Measurements from ENCODE around the gene C19orf25. TPM values are rescaled to one million over a fixed set of nuclear protein-coding genes. Genes with fewer than 3 reads are reported as not detected.

C19orf25 gene
- total RNA-seq, 2 experiments from 2014 or later = 48.0 to 51.2 TPM

- H3K9me3 Mint-ChIP-seq = no peaks in the 10 kb centered on the region
- H3K4me3 Mint-ChIP-seq = no peak overlapping the region
- POLR2A ChIA-PET = interaction anchor here (0.9 to 1.4 kb wide), 2 partner anchors 17 to 18 kb away, joined by 3 to 5 read pairs; partner anchors contain the start of gene PCSK4
- DNase-seq (no peak), ATAC-seq (ENCODE audit: low read depth) (no peak)
- no peaks in the 10 kb centered on the region for H3K36me3 Mint-ChIP-seq
- H3K27ac Mint-ChIP-seq = no peak overlapping the region
- peaks cover 12% of the 10 kb centered on the region for H3K27me3 Mint-ChIP-seq
- peaks cover 6% of the 10 kb centered on the region for H3K4me1 Mint-ChIP-seq
These were observed 6.6 kb downstream of the C19orf25 start for GRCh38 chr19:1472231-1473084.

- DNase-seq (no peak), ATAC-seq (ENCODE audit: low read depth) (no peak)
- POLR2A ChIA-PET = interaction anchor here (0.9 to 1.4 kb wide), 2 partner anchors 16 to 18 kb away, joined by 3 to 5 read pairs; partner anchors contain the start of gene PCSK4
- H3K9me3 Mint-ChIP-seq = no peaks in the 10 kb centered on the region
- H3K36me3 Mint-ChIP-seq = no peaks in the 10 kb centered on the region
- no peak overlapping the region for H3K4me3 Mint-ChIP-seq
- peaks cover 3% of the 10 kb centered on the region for H3K4me1 Mint-ChIP-seq
- H3K27ac Mint-ChIP-seq = no peak overlapping the region
- H3K27me3 Mint-ChIP-seq = peaks cover 14% of the 10 kb centered on the region
These were observed 7.4 kb downstream of the C19orf25 start for GRCh38 chr19:1471515-1472160.

DNA sequence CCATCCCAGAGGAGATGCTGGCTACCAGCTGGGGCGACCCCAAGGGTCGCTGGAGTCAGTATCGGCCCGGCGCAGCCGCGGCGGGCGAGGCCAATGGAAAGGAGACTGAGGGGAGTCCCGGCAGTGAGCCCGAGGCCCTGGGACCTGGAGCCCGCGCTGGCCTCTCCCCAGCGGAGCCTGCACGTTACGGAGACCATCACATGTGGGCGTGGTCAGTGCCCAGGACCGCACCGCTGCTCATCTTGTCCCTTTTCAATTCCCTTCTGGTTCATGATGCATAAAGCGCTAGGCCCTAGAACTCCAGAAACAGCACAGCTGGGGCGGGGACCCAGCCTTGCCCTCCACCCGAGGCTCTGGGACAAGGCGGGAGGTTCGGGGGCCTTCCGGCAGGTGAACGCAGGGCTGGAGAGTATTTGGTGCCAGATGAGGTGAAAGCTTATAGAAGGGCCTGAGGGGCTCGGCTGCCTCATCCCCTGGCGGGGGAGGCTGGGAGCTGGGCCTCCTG lies 8.0 kb downstream of the C19orf25 start:
- POLR2A ChIA-PET = interaction anchor here (0.9 to 1.4 kb wide), 3 partner anchors 15 to 21 kb away, joined by 3 to 5 read pairs (median 3); partner anchors contain the start of gene PCSK4
- Mint-ChIP-seq H3K4me1 (peaks cover 3% of the 10 kb centered on the region), H3K9me3 (no peaks in the 10 kb centered on the region), H3K27ac (no peak overlapping the region), H3K27me3 (peaks cover 15% of the 10 kb centered on the region), H3K4me3 (peak overlapping the region; percentile 51), H3K36me3 (no peaks in the 10 kb centered on the region)
- DNase-seq (no peak), ATAC-seq (ENCODE audit: low read depth) (peak; percentile 38)

DNA sequence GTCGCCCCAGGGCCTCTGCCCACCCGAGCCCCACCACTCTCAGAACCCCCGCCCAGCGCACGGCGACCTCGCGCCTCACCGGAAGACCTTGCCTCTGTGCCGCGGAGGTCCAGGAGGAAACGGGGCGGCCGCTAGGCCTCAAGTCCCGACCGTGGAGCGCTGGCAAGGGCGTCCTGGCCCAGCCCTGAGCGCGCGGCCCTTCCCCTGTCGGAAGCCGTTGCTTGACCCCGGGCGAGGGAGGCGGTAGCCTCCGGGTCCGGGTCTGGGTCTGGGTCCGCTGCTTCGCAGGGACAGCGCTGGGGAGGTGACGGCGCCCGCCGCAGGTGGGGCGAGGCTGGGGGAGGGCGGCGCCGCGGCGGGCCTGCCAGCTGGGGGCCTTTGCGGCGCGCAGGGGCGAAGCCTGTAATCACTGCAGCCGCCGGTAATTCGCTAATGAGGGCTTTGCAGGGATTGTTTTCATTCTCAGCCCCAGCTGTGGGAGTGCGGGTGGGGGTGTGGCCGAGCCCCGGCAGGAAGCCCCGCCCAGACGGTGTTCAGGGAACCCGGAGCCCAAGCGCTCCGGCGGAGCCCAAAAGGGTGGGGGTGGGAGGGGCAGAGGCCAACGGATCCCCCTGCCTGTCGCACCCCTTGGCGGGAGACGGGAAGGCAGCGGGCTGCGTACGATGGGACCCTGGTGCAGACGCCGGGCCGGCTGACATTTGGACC lies 8.6 kb downstream of the C19orf25 start:
- peaks cover 3% of the 10 kb centered on the region for H3K4me1 Mint-ChIP-seq
- peaks cover 15% of the 10 kb centered on the region for H3K27me3 Mint-ChIP-seq
- H3K4me3 Mint-ChIP-seq = peak overlapping the region; percentile 61
- ATAC-seq (ENCODE audit: low read depth) = peak; percentile 66
- H3K36me3 Mint-ChIP-seq = no peaks in the 10 kb centered on the region
- H3K9me3 Mint-ChIP-seq = no peaks in the 10 kb centered on the region
- POLR2A ChIA-PET = interaction anchor here (1.0 kb wide), 1 partner anchor 21 kb away, joined by 3 read pairs; no protein-coding TSS in a partner anchor
- DNase-seq = peak; percentile 79
- H3K27ac Mint-ChIP-seq = no peak overlapping the region

DNA sequence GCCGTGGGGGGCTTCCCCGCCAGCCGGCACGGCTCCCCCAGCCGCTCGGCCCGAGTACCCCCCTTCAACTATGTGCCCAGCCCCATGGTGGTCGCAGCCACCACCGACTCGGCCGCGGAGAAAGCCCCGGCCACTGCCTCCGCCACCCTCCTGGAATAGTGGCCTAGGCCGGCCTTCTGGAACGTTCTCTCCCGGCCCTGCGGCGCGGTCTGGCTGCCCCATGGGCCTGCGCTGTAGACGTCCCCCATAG lies 9.0 kb downstream of the C19orf25 start:
- peak overlapping the region; percentile 77 for H3K27ac Mint-ChIP-seq
- POLR2A ChIA-PET = interaction anchor here (1.0 kb wide), 1 partner anchor 22 kb away, joined by 3 read pairs; no protein-coding TSS in a partner anchor

DNA sequence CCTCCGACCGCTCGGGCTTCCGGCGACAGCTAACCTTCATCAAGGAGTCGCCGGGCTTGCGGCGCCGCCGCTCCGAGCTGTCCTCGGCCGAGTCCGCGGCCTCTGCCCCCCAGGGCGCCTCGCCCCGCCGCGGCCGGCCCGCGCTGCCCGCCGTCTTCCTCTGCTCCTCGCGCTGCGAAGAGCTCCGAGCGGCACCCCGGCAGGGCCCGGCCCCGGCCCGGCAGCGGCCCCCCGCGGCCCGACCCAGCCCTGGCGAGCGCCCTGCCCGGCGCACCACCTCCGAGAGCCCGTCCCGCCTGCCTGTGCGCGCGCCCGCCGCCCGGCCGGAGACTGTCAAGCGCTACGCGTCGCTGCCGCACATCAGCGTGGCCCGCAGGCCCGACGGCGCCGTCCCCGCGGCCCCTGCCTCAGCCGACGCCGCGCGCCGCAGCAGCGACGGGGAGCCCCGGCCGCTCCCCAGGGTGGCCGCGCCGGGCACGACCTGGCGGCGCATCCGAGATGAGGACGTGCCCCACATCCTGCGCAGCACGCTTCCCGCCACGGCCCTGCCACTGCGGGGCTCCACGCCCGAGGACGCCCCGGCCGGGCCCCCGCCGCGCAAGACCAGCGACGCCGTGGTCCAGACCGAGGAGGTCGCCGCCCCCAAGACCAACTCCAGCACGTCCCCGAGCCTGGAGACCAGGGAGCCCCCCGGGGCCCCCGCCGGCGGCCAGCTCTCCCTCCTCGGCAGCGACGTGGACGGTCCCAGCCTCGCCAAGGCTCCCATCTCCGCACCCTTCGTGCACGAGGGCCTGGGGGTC lies 9.6 kb downstream of the C19orf25 start:
- Mint-ChIP-seq H3K27ac (no peak overlapping the region), H3K9me3 (no peaks in the 10 kb centered on the region), H3K4me3 (no peak overlapping the region), H3K27me3 (peaks cover 15% of the 10 kb centered on the region), H3K36me3 (no peaks in the 10 kb centered on the region), H3K4me1 (peaks cover 3% of the 10 kb centered on the region)
- ATAC-seq (ENCODE audit: low read depth) (peak; percentile 23), DNase-seq (peak; percentile 66)
- POLR2A ChIA-PET = interaction anchor here (1.0 to 1.5 kb wide), 3 partner anchors 8 to 25 kb away, joined by 3 to 4 read pairs (median 3); partner anchors contain the start of gene REEP6

More for the DNA sequence above, 9.0 kb downstream of the C19orf25 start:
- DNase-seq (no peak), ATAC-seq (ENCODE audit: low read depth) (no peak)
- Mint-ChIP-seq H3K9me3 (no peaks in the 10 kb centered on the region), H3K4me3 (peak overlapping the region; percentile 61), H3K36me3 (no peaks in the 10 kb centered on the region), H3K4me1 (peaks cover 3% of the 10 kb centered on the region), H3K27me3 (peaks cover 15% of the 10 kb centered on the region)

- Mint-ChIP-seq H3K27ac (no peak overlapping the region), H3K27me3 (peaks cover 15% of the 10 kb centered on the region), H3K36me3 (no peaks in the 10 kb centered on the region), H3K4me3 (peak overlapping the region; percentile 22), H3K9me3 (no peaks in the 10 kb centered on the region), H3K4me1 (peaks cover 3% of the 10 kb centered on the region)
- peak; percentile 62 for DNase-seq
- no peak for ATAC-seq (ENCODE audit: low read depth)
- POLR2A ChIA-PET = interaction anchor here (1.0 to 1.5 kb wide), 3 partner anchors 9 to 24 kb away, joined by 3 to 4 read pairs (median 3); partner anchors contain the start of gene REEP6
These were observed 10.2 kb downstream of the C19orf25 start for GRCh38 chr19:1468821-1469254.

- Mint-ChIP-seq H3K9me3 (no peaks in the 10 kb centered on the region), H3K4me1 (peaks cover 3% of the 10 kb centered on the region), H3K27me3 (peaks cover 15% of the 10 kb centered on the region), H3K36me3 (no peaks in the 10 kb centered on the region), H3K27ac (no peak overlapping the region), H3K4me3 (no peak overlapping the region)
- DNase-seq (no peak), ATAC-seq (ENCODE audit: low read depth) (no peak)
- POLR2A ChIA-PET = interaction anchor here (1.0 to 1.5 kb wide), 3 partner anchors 9 to 24 kb away, joined by 3 to 4 read pairs (median 3); partner anchors contain the start of gene REEP6
These were observed 10.7 kb downstream of the C19orf25 start for GRCh38 chr19:1468274-1468820.

DNA sequence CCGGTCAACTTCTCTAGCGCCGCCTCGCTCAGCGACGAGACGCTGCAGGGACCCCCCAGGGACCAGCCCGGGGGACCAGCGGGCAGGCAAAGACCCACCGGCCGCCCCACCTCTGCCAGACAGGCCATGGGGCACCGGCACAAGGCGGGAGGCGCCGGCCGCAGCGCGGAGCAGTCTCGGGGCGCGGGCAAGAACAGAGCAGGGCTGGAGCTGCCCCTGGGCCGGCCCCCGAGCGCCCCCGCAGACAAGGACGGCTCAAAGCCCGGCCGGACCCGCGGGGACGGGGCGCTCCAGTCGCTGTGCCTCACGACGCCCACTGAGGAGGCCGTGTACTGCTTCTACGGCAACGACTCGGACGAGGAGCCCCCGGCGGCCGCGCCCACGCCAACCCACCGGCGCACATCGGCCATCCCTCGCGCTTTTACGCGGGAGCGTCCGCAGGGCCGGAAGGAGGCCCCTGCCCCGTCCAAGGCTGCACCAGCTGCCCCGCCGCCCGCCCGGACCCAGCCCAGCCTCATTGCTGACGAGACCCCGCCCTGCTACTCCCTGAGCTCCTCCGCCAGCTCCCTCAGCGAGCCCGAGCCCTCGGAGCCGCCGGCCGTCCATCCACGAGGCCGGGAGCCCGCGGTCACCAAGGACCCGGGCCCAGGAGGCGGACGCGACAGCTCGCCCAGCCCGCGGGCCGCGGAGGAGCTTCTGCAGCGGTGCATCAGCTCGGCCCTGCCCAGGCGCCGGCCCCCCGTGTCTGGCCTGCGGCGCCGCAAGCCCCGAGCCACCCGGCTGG lies 11.3 kb downstream of the C19orf25 start:
- H3K27ac Mint-ChIP-seq = no peak overlapping the region
- no peak for ATAC-seq (ENCODE audit: low read depth)
- H3K27me3 Mint-ChIP-seq = peaks cover 15% of the 10 kb centered on the region
- H3K4me1 Mint-ChIP-seq = peaks cover 3% of the 10 kb centered on the region
- POLR2A ChIA-PET = interaction anchor here (1.2 to 1.3 kb wide), 2 partner anchors 8 to 24 kb away, joined by 3 to 4 read pairs; partner anchors contain the start of gene REEP6
- no peaks in the 10 kb centered on the region for H3K36me3 Mint-ChIP-seq
- no peaks in the 10 kb centered on the region for H3K9me3 Mint-ChIP-seq
- no peak for DNase-seq
- H3K4me3 Mint-ChIP-seq = no peak overlapping the region

DNA sequence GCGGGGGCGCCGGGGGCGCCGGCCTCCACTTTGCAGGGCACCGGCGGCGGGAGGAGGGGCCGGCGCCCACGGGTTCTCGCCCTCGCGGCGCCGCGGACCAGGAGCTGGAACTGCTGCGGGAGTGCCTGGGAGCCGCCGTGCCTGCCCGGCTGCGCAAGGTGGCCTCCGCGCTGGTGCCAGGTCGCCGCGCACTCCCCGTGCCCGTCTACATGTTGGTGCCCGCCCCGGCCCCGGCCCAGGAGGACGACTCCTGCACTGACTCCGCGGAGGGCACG lies 11.9 kb downstream of the C19orf25 start:
- POLR2A ChIA-PET = interaction anchor here (1.2 to 1.3 kb wide), 2 partner anchors 8 to 24 kb away, joined by 3 to 4 read pairs; partner anchors contain the start of gene REEP6
- DNase-seq (no peak), ATAC-seq (ENCODE audit: low read depth) (no peak)
- Mint-ChIP-seq H3K9me3 (no peaks in the 10 kb centered on the region), H3K4me1 (peaks cover 3% of the 10 kb centered on the region), H3K27me3 (peaks cover 15% of the 10 kb centered on the region), H3K4me3 (no peak overlapping the region), H3K27ac (no peak overlapping the region), H3K36me3 (no peaks in the 10 kb centered on the region)

DNA sequence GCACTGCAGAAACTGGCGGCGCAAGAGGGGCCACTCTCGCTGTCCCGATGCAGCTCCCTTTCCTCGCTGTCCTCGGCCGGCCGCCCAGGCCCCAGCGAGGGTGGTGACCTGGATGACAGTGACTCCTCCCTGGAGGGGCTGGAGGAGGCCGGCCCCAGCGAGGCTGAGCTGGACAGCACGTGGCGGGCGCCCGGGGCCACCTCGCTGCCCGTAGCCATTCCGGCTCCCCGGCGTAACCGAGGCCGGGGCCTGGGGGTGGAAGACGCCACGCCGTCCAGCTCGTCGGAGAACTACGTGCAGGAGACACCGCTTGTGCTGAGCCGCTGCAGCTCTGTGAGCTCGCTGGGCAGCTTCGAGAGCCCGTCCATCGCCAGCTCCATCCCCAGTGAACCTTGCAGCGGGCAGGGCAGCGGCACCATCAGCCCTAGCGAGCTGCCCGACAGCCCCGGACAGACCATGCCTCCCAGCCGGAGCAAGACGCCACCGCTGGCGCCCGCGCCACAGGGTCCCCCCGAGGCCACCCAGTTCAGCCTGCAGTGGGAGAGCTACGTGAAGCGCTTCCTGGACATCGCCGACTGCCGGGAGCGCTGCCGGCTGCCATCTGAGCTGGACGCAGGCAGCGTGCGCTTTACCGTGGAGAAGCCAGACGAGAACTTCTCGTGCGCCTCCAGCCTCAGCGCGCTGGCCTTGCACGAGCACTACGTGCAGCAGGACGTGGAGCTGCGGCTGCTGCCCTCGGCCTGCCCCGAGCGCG lies 12.4 kb downstream of the C19orf25 start:
- DNase-seq (no peak), ATAC-seq (ENCODE audit: low read depth) (no peak)
- Mint-ChIP-seq H3K9me3 (no peaks in the 10 kb centered on the region), H3K36me3 (no peaks in the 10 kb centered on the region), H3K4me1 (peaks cover 3% of the 10 kb centered on the region), H3K4me3 (no peak overlapping the region), H3K27ac (no peak overlapping the region), H3K27me3 (peaks cover 11% of the 10 kb centered on the region)
- POLR2A ChIA-PET = interaction anchor here (1.2 to 1.5 kb wide), 3 partner anchors 9 to 28 kb away, joined by 3 to 4 read pairs (median 3); partner anchors contain the start of gene REEP6
